H9 (cell line): ENCODE data around the gene TLX1. TPM values are rescaled to one million over a fixed set of nuclear protein-coding genes. Genes with fewer than 3 reads are reported as not detected.

Source experiments
- DNase-seq: peaks from one replicate; pipeline ENCODE4 v3.0.0-alpha.2; 2017
- H2AFZ ChIP-seq: one replicate; pipeline ENCODE4 v1.6.1; 2013; ENCODE audit warnings: mild to moderate bottlenecking, low read length, control low read depth, moderate library complexity
- H2AK5ac ChIP-seq: 2 replicates; pipeline ENCODE4 v1.6.1; 2013; ENCODE audit warnings: low read length, control low read depth, mixed read lengths; ENCODE audit not compliant: insufficient read length
- H2BK120ac ChIP-seq: one replicate; pipeline ENCODE4 v1.6.1; 2013; ENCODE audit warnings: low read depth, mild to moderate bottlenecking, low read length, control low read depth, inconsistent platforms; ENCODE audit not compliant: poor library complexity, severe bottlenecking
- H2BK12ac ChIP-seq: 2 replicates; pipeline ENCODE4 v1.6.1; 2013; ENCODE audit warnings: low read length, control low read depth, mixed read lengths, low read depth; ENCODE audit not compliant: insufficient read length
- H2BK15ac ChIP-seq: 2 replicates; pipeline ENCODE4 v1.6.1; 2013; ENCODE audit warnings: low read depth, low read length, control low read depth
- H2BK20ac ChIP-seq: one replicate; pipeline ENCODE4 v1.6.1; 2013; ENCODE audit warnings: low read depth, mild to moderate bottlenecking, low read length, control low read depth, inconsistent platforms; ENCODE audit not compliant: poor library complexity, severe bottlenecking
- H2BK5ac ChIP-seq: 2 replicates; pipeline ENCODE4 v1.6.1; 2013; ENCODE audit warnings: low read length, control low read depth, mixed read lengths; ENCODE audit not compliant: insufficient read length
- H3K14ac ChIP-seq: 2 replicates; pipeline ENCODE4 v1.6.1; 2013; ENCODE audit warnings: low read length, control low read depth; ENCODE audit not compliant: insufficient read depth
- H3K18ac ChIP-seq: 2 replicates; pipeline ENCODE4 v1.6.1; 2013; ENCODE audit warnings: low read depth, mild to moderate bottlenecking, mixed read lengths, low read length, control low read depth; ENCODE audit not compliant: insufficient read length
- H3K23ac ChIP-seq: 2 replicates; pipeline ENCODE4 v1.6.1; 2013; ENCODE audit warnings: low read length, control low read depth, mixed read lengths, low read depth; ENCODE audit not compliant: insufficient read length
- H3K23me2 ChIP-seq: 2 replicates; pipeline ENCODE4 v1.6.1; 2013; ENCODE audit warnings: low read depth, mild to moderate bottlenecking, mixed read lengths, low read length, control low read depth; ENCODE audit not compliant: insufficient read length, poor library complexity, severe bottlenecking
- H3K27ac ChIP-seq: 2 replicates; pipeline ENCODE4 v1.5.1; 2013; ENCODE audit warnings: low read length, control low read depth, mixed read lengths, low read depth; ENCODE audit not compliant: insufficient read length
- H3K27me3 ChIP-seq: 2 replicates; pipeline ENCODE4 v1.6.1; 2013; ENCODE audit warnings: low read length, control low read depth, inconsistent platforms; ENCODE audit not compliant: insufficient read depth
- H3K4ac ChIP-seq: 2 replicates; pipeline ENCODE4 v1.6.1; 2013; ENCODE audit warnings: low read depth, mild to moderate bottlenecking, control low read depth, inconsistent platforms, low read length, moderate library complexity
- H3K4me1 ChIP-seq: 2 replicates; pipeline ENCODE4 v1.6.1; 2013; ENCODE audit warnings: low read length, control low read depth, inconsistent platforms; ENCODE audit not compliant: insufficient read depth
- H3K4me2 ChIP-seq: 2 replicates; pipeline ENCODE4 v1.6.1; 2013; ENCODE audit warnings: low read length, control low read depth, mixed read lengths; ENCODE audit not compliant: insufficient read length, insufficient read depth
- H3K56ac ChIP-seq: 2 replicates; pipeline ENCODE4 v1.6.1; 2013; ENCODE audit warnings: low read depth, mild to moderate bottlenecking, mixed read lengths, low read length, control low read depth; ENCODE audit not compliant: insufficient read length
- H3K79me1 ChIP-seq: 2 replicates; pipeline ENCODE4 v1.6.1; 2013; ENCODE audit warnings: low read depth, mild to moderate bottlenecking, moderate library complexity, low read length, control low read depth, inconsistent platforms; ENCODE audit not compliant: insufficient read depth, poor library complexity, severe bottlenecking
- H3K79me2 ChIP-seq: 2 replicates; pipeline ENCODE4 v1.6.1; 2013; ENCODE audit warnings: low read length, control low read depth, inconsistent platforms; ENCODE audit not compliant: insufficient read depth
- H3K9ac ChIP-seq: 2 replicates; pipeline ENCODE4 v1.6.1; 2013; ENCODE audit warnings: low read length, control low read depth, mixed read lengths; ENCODE audit not compliant: insufficient read length; ENCODE audit errors: extremely low read depth
- H3K9me3 ChIP-seq: one replicate; pipeline ENCODE4 v1.6.1; 2013; ENCODE audit warnings: low read depth, low read length, inconsistent platforms; ENCODE audit not compliant: control insufficient read depth
- H3T11ph ChIP-seq: one replicate; pipeline ENCODE4 v1.6.1; 2013; ENCODE audit warnings: mild to moderate bottlenecking, low read length, control low read depth, inconsistent platforms
- H4K20me1 ChIP-seq: one replicate; pipeline ENCODE4 v1.6.1; 2013; ENCODE audit not compliant: control insufficient read depth, insufficient read length, insufficient read depth
- H4K5ac ChIP-seq: 2 replicates; pipeline ENCODE4 v1.6.1; 2013; ENCODE audit warnings: low read depth, mild to moderate bottlenecking, mixed read lengths, low read length, control low read depth; ENCODE audit not compliant: insufficient read length
- H4K8ac ChIP-seq: replicated peaks from 2 replicates; pipeline ENCODE4 v1.6.1; 2013; ENCODE audit warnings: low read length, control low read depth, mixed read lengths, low read depth; ENCODE audit not compliant: insufficient read length
- H4K91ac ChIP-seq: 2 replicates; pipeline ENCODE4 v1.6.1; 2013; ENCODE audit warnings: low read depth, mild to moderate bottlenecking, moderate library complexity, mixed read lengths, low read length, control low read depth; ENCODE audit not compliant: insufficient read length
- H3K27ac Mint-ChIP-seq, 3 experiments: 2 replicates in 2 of 3; 3 replicates in 1 of 3; pipeline ENCODE4 v1.8.0; 2020 to 2021; ENCODE audit warnings: mixed read lengths in 3 of 3, mild to moderate bottlenecking in 1 of 3, moderate library complexity in 1 of 3
- H3K27me3 Mint-ChIP-seq: 2 replicates; pipeline ENCODE4 v1.8.0; 2021; ENCODE audit warnings: low read depth, mild to moderate bottlenecking, moderate library complexity, mixed read lengths
- H3K36me3 Mint-ChIP-seq, 3 experiments: 2 replicates in 2 of 3; 3 replicates in 1 of 3; pipeline ENCODE4 v1.8.0; 2020 to 2021; ENCODE audit warnings: low read depth in 3 of 3, mixed read lengths in 3 of 3; ENCODE audit not compliant: insufficient read depth in 1 of 3
- H3K4me1 Mint-ChIP-seq, 2 experiments: 2 replicates each; pipeline ENCODE4 v1.8.0; 2020; ENCODE audit warnings: mixed read lengths in 2 of 2
- H3K4me3 Mint-ChIP-seq, 2 experiments: 2 replicates in 1 of 2; 3 replicates in 1 of 2; pipeline ENCODE4 v1.8.0; 2020 to 2021; ENCODE audit warnings: mild to moderate bottlenecking in 2 of 2, mixed read lengths in 2 of 2, moderate library complexity in 1 of 2
- H3K9me3 Mint-ChIP-seq, 2 experiments: 2 replicates in 1 of 2; 3 replicates in 1 of 2; pipeline ENCODE4 v1.8.0; 2020; ENCODE audit warnings: mild to moderate bottlenecking in 2 of 2, mixed read lengths in 2 of 2, moderate library complexity in 1 of 2
- CTCF ChIP-seq: fragments of 200-600 bp; sonication (generic); conservative IDR thresholded peaks from 3 replicates; pipeline ENCODE4 v1.8.0; 2021; ENCODE audit warnings: antibody characterized with exemption, mild to moderate bottlenecking
- WGBS: extraction: QIAGEN DNeasy Blood & Tissue Kit; methylation state at CpG from one replicate; pipeline ENCODE4 v1.1.7; 2013; ENCODE audit warnings: missing lambda C conversion rate, low lambda C conversion rate, mixed read lengths; ENCODE audit not compliant: insufficient read length; ENCODE audit errors: extremely low coverage; 5-methylcytosine and 5-hydroxymethylcytosine counted together
- total RNA-seq: library from RNA; stranded (reverse); gene quantifications from 2 replicates; pipeline ENCODE4 v1.2.1, GENCODE V29; 2021

Gene TLX1
- total RNA-seq, 1 experiment from 2014 or later = not detected

DNA sequence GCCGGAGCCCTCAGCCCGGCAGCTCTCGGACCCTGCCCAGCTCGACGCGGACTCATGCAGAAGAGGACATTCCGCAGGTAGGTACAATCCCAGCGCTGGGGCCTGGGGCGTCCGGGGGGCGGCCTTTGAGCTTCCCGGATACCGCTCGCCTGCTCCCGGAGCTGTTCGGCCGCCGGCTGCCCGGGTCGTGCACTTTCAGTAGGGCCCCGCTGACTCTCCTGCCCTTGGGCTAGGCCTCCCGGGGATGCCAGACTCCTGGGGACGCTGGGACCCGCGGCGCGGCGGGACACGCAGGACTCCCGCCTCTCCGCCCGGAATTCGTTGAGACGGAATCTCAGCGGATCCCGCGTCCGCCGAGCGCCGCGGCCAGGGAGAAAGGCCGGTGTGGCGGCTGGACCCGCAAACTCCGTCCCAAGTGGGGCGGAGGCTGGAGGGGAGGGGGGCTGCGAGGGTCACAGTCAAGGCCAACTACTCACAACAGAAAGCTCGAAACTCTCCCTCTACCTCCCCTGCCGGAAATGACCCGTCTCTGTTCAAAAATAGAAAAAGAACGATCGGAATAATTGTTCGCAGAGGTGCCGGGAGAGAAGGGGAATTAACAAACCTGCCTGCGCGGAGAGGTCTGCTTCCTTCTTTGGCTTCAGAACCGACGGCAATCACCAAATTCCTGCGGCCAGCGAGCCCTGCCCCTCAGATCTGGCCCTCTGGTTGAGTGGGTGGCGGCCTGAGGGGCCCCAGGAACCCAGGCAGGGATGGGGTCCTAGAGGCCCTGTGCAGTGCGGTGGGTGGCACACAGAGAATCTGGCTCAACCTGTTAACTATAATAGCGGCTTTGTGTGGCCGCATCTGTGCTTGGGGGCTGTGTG, 9.2 kb downstream of the TLX1 start:
- no peak overlapping the region for H3K18ac ChIP-seq
- peaks cover 5 to 9% of the 10 kb centered on the region in 2 experiments; a peak in 3 of 5 replicates for H3K9me3 Mint-ChIP-seq
- H3K79me2 ChIP-seq = no peaks in the 10 kb centered on the region
- no peaks in the 10 kb centered on the region; a peak in 3 of 7 replicates for H3K36me3 Mint-ChIP-seq
- no peaks in the 10 kb centered on the region for H3K79me1 ChIP-seq
- no peak overlapping the region for H2BK5ac ChIP-seq
- H3K4me3 Mint-ChIP-seq = peak overlapping the region; percentile 27 to 40; a peak in 2 of 5 replicates
- no peak overlapping the region for H3K27ac ChIP-seq
- H3K4ac ChIP-seq = no peak overlapping the region
- no peak overlapping the region for H2BK15ac ChIP-seq
- H2BK20ac ChIP-seq = no peak overlapping the region
- H3K4me2 ChIP-seq = peak overlapping the region; percentile 11
- no peak overlapping the region for H2BK120ac ChIP-seq
- H3K14ac ChIP-seq = no peak overlapping the region
- peaks cover 100% of the 10 kb centered on the region for H3K27me3 Mint-ChIP-seq
- no peak overlapping the region for H3K9ac ChIP-seq
- no peak overlapping the region for H2BK12ac ChIP-seq
- H3K27me3 ChIP-seq = peaks cover 99% of the 10 kb centered on the region
- H3K4me1 ChIP-seq = no peaks in the 10 kb centered on the region
- no peaks in the 10 kb centered on the region for H4K20me1 ChIP-seq
- H3K27ac Mint-ChIP-seq = no peak overlapping the region
- H2AK5ac ChIP-seq = no peak overlapping the region
- no peak overlapping the region for H4K5ac ChIP-seq
- TF ChIP-seq CTCF = no peak
- H2AFZ ChIP-seq = no peak overlapping the region
- H4K91ac ChIP-seq = no peak overlapping the region
- no peaks in the 10 kb centered on the region for H3K23me2 ChIP-seq
- no peak overlapping the region for H3K56ac ChIP-seq
- no peak overlapping the region for H3T11ph ChIP-seq
- no peaks in the 10 kb centered on the region for H3K9me3 ChIP-seq
- DNase-seq = peak; percentile 46
- no peak overlapping the region for H3K23ac ChIP-seq
- peaks cover 10 to 21% of the 10 kb centered on the region in 2 experiments for H3K4me1 Mint-ChIP-seq
- WGBS = no CpG with 5 or more reads among the region's 65 CpGs
- H4K8ac ChIP-seq = no peak overlapping the region
